Measurements from ENCODE around the gene TTL. TPM values are rescaled to one million over a fixed set of nuclear protein-coding genes. Genes with fewer than 3 reads are reported as not detected.

TTL gene
- total RNA-seq, 1 experiment from 2014 or later: 31.8 TPM

DNA sequence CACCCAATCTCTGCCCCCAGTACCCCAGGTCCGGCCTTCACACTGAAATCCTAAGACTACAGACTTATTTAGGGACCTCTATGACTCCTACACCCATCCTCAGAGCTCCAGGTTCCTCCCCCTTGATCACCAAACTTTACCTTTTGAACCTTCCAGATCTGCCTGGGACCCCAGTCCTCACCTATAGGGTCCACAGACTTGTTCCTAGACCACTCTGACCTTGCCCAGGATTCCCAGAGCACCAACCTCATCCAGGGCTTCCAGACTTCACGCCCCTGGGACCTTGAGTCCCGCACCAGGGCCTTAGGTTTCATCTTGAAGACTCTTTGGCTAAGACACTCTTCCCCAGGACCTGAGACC is 102.9 kb downstream of the TTL start:
- DNase-seq: no peak
- BruUV-seq (replicated peaks): no TSS peak
- Mint-ChIP-seq H3K27me3 (ENCODE audit: unreplicated experiment) (no peaks in the 10 kb centered on the region), H3K36me3 (ENCODE audit: insufficient read depth, unreplicated experiment) (peaks cover 32% of the 10 kb centered on the region), H3K4me1 (ENCODE audit: low read depth, unreplicated experiment) (peaks cover 19% of the 10 kb centered on the region), H3K27ac (ENCODE audit: unreplicated experiment) (peak overlapping the region; percentile 96), H3K9me3 (ENCODE audit: low read depth, unreplicated experiment) (no peaks in the 10 kb centered on the region), H3K4me3 (ENCODE audit: low read depth, unreplicated experiment) (peak overlapping the region; percentile 83)
- TF ChIP-seq CTCF (IDR thresholded peaks at IDR 0.05; ENCODE audit: unreplicated experiment): no peak
- CTCF ChIA-PET: interaction anchor here (0.6 to 1.0 kb wide), 3 partner anchors 43 to 142 kb away, joined by 5 to 6 read pairs (median 5); no protein-coding TSS in a partner anchor
- intact Hi-C loops (cut with micrococcal nuclease; ENCODE audit: unreplicated experiment): loop anchor here (10.0 kb wide), 2 partner anchors 100 to 700 kb away; partner anchors contain the start of genes ANAPC1 and TTL

GRCh38 chr2:112585400-112585799 is 103.4 kb downstream of the TTL start:
- no peaks in the 10 kb centered on the region for H3K9me3 Mint-ChIP-seq (ENCODE audit: low read depth, unreplicated experiment)
- no peaks in the 10 kb centered on the region for H3K27me3 Mint-ChIP-seq (ENCODE audit: unreplicated experiment)
- no peak for TF ChIP-seq CTCF (IDR thresholded peaks at IDR 0.05; ENCODE audit: unreplicated experiment)
- peak overlapping the region; percentile 83 for H3K4me3 Mint-ChIP-seq (ENCODE audit: low read depth, unreplicated experiment)
- peaks cover 19% of the 10 kb centered on the region for H3K4me1 Mint-ChIP-seq (ENCODE audit: low read depth, unreplicated experiment)
- intact Hi-C loops (cut with micrococcal nuclease; ENCODE audit: unreplicated experiment): loop anchor here (10.0 kb wide), 2 partner anchors 101 to 701 kb away; partner anchors contain the start of genes ANAPC1 and TTL
- peaks cover 32% of the 10 kb centered on the region for H3K36me3 Mint-ChIP-seq (ENCODE audit: insufficient read depth, unreplicated experiment)
- no peak for DNase-seq
- no TSS peak for BruUV-seq (replicated peaks)
- CTCF ChIA-PET: no interaction called here
- H3K27ac Mint-ChIP-seq (ENCODE audit: unreplicated experiment): peak overlapping the region; percentile 96

GRCh38 chr2:112585873-112586464 is 104.0 kb downstream of the TTL start:
- DNase-seq: no peak
- H3K36me3 Mint-ChIP-seq (ENCODE audit: insufficient read depth, unreplicated experiment): peaks cover 30% of the 10 kb centered on the region
- H3K4me3 Mint-ChIP-seq (ENCODE audit: low read depth, unreplicated experiment): no peak overlapping the region
- BruUV-seq (replicated peaks): no TSS peak
- peaks cover 21% of the 10 kb centered on the region for H3K4me1 Mint-ChIP-seq (ENCODE audit: low read depth, unreplicated experiment)
- no peaks in the 10 kb centered on the region for H3K27me3 Mint-ChIP-seq (ENCODE audit: unreplicated experiment)
- H3K9me3 Mint-ChIP-seq (ENCODE audit: low read depth, unreplicated experiment): no peaks in the 10 kb centered on the region
- intact Hi-C loops (cut with micrococcal nuclease; ENCODE audit: unreplicated experiment): loop anchor here (10.0 kb wide), 2 partner anchors 101 to 701 kb away; partner anchors contain the start of genes ANAPC1 and TTL
- H3K27ac Mint-ChIP-seq (ENCODE audit: unreplicated experiment): no peak overlapping the region
- CTCF ChIA-PET: no interaction called here
- TF ChIP-seq CTCF (IDR thresholded peaks at IDR 0.05; ENCODE audit: unreplicated experiment): no peak

- BruUV-seq (replicated peaks): no TSS peak
- no peak overlapping the region for H3K4me3 Mint-ChIP-seq (ENCODE audit: low read depth, unreplicated experiment)
- no peaks in the 10 kb centered on the region for H3K9me3 Mint-ChIP-seq (ENCODE audit: low read depth, unreplicated experiment)
- H3K27me3 Mint-ChIP-seq (ENCODE audit: unreplicated experiment): no peaks in the 10 kb centered on the region
- no peak for TF ChIP-seq CTCF (IDR thresholded peaks at IDR 0.05; ENCODE audit: unreplicated experiment)
- intact Hi-C loops (cut with micrococcal nuclease; ENCODE audit: unreplicated experiment): loop anchor here (10.0 kb wide), 2 partner anchors 104 to 704 kb away; partner anchors contain the start of genes ANAPC1 and TTL
- peaks cover 23% of the 10 kb centered on the region for H3K4me1 Mint-ChIP-seq (ENCODE audit: low read depth, unreplicated experiment)
- no peak for DNase-seq
- H3K36me3 Mint-ChIP-seq (ENCODE audit: insufficient read depth, unreplicated experiment): peaks cover 25% of the 10 kb centered on the region
- no peak overlapping the region for H3K27ac Mint-ChIP-seq (ENCODE audit: unreplicated experiment)
- CTCF ChIA-PET: interaction anchor here (0.7 kb wide), 1 partner anchor 162 kb away, joined by 4 read pairs; no protein-coding TSS in a partner anchor
These were observed 106.7 kb downstream of the TTL start for GRCh38 chr2:112588611-112589045.

Other genes starting within 250 kb of the TTL start
- 10.6 and 14.1 TPM in 2 replicates for gene ZC3H8, start 227.1 kb upstream of the TTL start, total RNA-seq (2022)
- gene ZC3H6, start 206.6 kb upstream of the TTL start, total RNA-seq (2022): 4.4 and 6.6 TPM in 2 replicates
- 2.3 and 2.4 TPM in 2 replicates for gene RGPD8, start 48.5 kb upstream of the TTL start, total RNA-seq (2022)
- gene POLR1B, start 60.3 kb downstream of the TTL start, total RNA-seq (2022): 36.4 and 36.9 TPM in 2 replicates
- 18.0 and 20.1 TPM in 2 replicates for gene CHCHD5, start 102.5 kb downstream of the TTL start, total RNA-seq (2022)
- 71.7 and 84.5 TPM in 2 replicates for gene SLC20A1, start 163.8 kb downstream of the TTL start, total RNA-seq (2022)
- 10.1 and 13.6 TPM in 2 replicates for gene NT5DC4, start 238.9 kb downstream of the TTL start, total RNA-seq (2022)